Kidney tubule cell (primary cell): ENCODE measurements around the gene MAVS.
A peak's percentile ranks its signal among the peaks of the same experiment; 100 is the strongest.
"Not testable (repeated sequence)": the region's sequence is repeated elsewhere in the genome, so short reads cannot be mapped to it uniquely, and the experiment has no call there.

Source experiments
- DNase-seq: peaks from one replicate; pipeline ENCODE4 v3.0.0-alpha.2; 2018; ENCODE audit warnings: low spot score

The MAVS gene

DNA sequence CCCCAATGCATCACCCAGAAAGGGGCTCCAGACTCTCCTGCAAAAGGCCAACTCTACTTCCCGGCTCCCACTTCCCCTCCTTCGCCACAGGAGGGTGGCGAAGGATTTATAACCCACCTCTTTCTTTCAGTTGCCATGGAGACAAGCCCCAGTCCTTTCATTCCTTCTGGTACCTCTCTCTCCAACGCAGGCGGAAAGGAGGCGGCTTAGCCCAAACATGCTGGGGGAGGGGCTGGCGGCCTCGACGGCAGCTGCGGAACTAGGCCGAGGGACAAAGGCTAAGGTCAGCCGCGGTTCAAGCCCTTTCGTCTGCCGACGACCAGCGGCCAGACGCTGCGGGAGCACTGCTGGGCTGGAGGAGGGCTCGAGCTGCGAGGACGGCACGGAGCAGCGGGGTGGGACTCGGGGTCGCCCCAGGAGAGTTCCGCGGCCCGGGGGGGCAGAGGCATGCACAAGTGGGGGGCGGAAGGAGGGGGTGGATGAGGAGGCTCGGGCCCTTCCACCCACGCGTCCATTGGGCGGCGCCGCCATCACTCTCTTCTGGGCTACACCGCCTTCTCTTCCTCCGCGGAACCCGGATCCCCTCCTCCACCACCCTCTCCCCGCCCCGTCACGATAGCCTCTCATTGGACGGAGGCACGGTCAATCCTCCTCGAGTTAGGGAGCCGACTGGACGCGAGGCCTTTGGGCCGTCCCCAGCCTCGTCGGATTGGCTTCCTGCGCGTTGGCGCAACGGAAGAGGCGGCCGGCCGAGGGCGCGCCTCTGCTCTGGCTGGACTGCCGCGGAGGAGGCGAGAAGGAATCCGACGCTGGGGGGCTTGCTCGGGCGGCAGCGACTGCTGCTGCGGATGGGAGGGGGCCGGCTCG, 42.2 kb downstream of the MAVS start, which contains the start of gene PANK2:
PANK2 (plus strand) TSS at position 766 of the 867 bp plus-strand sequence.
- peak; percentile 99 for DNase-seq

DNA sequence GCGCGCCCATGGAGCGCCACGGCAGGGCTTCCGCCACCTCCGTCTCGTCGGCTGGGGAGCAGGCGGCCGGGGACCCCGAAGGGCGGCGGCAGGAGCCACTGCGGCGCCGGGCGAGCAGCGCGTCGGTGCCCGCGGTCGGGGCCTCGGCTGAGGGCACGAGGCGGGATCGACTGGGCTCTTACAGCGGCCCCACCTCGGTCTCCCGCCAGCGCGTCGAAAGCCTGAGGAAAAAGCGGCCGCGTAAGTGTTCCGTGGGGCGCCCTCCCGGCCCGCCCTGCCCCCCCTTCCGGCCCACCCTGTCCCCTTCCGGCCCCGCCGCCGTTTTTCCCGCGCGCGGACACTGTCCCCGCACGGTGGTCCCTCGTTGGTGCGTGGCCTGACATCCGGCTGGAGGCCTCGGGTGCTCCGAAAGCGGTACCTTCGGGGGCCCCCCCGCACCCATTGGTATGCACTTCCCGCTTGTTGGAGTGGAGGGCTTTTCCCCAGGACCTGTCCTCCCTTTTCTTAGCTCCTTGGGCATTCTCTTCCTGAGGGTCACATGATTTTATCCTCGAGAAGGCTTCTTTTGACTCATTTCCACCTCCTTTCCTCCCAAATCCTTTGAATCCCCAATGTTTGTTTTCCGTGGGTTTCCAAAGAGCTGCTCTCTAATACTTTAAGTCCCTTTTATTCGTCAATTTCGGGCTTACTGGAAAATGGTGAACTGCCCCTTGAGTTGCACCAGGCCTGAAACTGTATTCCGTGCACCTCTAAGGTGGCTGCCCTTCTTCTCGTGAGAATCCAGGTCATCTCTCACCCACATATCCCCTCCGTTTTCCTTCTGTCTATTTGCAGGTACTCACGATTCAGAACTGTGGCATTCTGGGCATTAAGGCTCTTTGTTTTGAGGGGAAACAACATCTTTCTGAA, 43.1 kb downstream of the MAVS start:
- DNase-seq, result peak; percentile 38

DNA sequence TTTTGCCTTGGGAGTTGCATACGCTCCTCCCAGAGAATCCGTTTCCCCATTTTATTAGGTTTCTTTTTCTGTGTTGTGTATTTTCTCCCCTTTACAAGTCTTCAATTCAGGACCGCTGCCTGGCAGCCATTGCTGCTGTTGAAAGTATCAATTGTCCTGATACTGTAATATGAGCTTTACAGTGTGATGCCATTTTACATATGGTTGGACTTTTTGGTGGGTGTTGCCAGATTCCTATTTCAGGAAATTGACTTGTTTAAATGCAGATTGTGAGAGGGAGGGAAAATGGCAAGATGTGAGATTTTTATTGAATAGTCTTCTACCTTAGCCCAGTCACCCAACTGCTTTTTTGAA, 43.7 kb downstream of the MAVS start:
- peak; percentile 19 for DNase-seq

DNA sequence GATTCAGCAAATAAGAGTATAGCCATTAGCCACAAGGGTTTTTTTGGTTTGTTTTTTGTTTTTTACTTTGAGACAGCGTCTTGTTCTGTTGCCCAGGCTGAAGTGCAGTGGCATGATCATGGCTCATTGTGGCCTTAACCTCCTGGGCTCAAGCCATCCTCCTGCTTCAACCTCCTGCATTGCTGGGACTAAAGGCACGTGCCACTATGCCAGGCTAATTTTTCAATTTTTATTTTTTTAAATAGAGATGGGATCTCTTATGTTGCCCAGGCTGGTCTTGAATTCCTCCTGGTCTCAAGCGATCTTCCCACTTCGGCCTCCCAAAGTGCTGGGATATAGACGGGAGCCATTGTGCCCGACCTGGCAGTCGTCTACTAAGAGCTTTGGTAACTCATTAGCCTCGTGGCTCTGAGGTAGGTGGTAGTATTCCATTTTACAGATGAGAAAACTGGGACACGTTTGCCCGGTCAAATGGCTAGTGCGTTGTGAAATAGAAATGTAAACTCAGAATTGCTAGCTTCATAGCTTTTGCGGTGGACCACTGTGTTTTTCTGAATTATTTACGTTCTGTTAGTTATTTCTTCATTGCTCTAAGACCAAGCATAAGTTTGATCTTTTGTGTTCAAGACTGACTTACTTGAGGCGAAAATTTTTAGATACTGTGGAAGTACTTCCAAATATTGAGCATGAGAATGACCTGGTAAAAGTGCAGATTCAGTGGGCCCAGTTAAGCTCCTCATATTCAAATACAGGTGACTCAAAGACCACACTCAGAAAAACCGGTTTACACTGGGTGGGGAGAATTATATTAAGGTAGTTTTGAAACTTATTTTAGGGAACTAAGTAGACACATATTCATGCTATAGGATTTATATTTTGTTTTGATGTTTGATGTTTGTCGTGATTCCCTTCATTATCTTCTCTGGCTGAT, 44.6 kb downstream of the MAVS start:
- DNase-seq, result no peak

DNA sequence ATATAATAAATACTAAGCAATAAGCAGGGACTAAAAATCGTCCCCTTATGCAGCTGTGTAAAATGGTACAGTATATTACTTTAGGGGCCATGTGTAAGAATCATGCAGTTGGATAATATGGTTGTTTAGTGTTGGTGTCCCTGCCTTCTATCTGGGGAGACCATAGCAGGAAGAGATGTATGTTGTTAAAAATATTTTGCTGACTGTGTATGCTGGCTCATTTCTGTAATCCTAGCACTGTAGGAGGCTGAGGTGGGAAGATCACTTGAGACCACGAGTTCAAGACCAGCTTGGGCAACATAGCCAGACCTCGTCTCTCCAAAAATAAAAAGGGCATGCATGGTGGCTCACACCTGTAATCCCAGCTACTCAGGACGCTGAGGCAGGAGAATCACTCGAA, 48.2 kb downstream of the MAVS start:
- DNase-seq, result no peak

DNA sequence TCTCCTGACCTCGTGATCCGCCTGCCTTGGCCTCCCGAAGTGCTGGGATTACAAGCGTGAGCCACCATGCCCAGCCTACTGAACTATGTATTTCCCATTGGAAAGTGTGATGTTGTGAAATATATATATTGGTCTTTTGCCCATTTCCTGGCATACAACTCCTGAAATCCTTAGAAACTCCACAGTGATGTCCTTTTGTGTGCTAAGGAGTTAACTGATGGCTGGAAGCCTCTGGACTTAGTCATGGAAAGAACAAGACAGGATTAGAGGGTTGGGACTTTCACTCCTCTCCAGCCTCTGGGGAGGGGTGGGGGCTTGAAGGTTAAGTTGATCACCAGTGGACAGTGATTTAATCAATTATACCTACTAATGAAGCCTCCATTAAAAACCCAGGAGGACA, 49.7 kb downstream of the MAVS start:
- DNase-seq, result no peak

DNA sequence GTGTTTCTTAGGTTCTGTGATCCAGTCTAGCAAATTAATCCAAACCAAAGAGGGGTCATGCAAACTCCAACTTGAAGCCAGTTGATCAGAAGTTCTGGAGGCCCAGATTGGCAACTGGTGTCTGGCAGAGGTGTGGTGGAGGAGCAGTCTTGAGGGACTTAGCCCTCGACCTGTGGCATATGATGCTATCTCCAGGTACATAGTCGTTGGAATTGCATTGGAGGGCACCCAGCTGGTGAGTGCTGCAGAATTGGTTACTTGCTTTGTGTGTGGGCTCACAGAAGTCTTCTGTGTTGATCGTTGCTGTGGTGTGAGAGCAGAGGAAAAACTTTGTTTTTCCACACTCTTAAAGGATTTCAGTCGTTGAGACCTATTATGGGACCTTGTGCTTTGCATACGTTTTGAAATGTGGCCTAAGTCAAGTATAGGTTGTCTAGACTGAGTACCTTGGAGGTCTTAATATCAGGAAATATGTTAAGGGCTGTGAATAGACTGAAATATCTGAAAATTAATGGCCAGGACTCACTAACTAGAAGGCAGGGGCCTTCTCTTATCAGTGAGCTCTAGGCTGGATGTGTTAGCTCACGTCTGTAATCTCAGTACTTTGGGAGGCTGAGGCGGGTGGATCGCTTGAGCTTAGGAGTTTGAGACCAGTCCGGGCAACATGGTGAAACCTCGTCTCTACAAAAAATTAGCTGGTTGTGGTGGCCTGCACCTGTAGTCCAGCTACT, 50.4 kb downstream of the MAVS start:
- no peak for DNase-seq

DNA sequence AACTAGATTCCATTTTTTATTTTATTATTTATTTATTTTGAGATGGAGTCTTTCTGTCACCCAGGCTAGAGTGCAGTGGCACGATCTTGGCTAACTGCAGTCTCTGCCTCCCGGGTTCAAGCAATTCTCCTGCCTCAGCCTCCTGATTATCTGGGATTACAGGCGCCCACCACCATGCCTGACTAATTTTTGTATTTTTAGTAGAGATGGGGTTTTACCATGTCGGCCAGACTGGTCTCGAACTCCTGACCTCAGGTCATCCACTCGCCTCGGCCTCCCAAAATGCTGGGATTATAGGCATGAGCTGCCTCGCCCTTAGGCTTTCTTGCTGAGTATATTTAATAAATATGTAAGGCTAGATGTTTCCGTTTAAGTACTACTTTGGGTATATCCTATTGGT, 51.5 kb downstream of the MAVS start:
- not testable (repeated sequence) for DNase-seq

DNA sequence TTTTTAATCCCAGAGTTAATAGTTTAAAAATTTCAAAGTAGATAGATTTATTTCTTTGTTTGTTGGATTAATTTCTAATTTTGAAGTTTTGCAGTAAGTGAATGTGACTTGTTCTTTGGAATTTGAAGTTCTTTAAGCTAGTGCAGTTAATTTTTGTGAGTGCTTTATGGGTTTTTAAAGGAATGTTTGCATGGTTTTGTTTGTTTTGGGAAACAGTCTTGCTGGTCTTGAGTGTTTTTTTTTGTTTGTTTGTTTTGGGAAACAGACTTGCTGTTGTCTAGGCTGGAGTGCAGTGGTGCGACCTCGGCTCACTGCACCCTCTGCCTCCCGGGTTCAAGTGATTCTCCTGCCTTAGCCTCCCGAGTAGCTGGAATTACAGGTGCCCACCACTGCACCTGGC, 52.0 kb downstream of the MAVS start:
- no peak for DNase-seq

DNA sequence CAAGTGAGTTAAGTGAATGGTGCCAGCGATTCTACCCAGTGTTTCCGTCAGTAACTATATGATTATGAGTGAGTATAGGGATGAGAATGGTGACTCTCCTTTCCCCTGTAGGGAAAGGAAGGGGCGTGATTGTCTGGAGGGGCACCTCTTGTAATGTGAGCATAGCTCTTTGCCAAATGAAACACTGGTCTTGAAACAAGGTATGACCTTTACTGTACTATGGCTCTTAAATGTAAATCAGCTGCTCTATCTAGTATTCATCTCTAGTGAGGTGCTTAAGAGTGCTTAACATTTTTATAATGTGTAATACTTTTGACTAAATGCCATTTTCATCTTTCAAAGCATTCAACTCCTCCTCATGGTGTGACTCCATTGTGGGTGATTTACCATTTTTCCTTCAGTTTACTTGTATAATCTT, 53.6 kb downstream of the MAVS start:
- no peak for DNase-seq

DNA sequence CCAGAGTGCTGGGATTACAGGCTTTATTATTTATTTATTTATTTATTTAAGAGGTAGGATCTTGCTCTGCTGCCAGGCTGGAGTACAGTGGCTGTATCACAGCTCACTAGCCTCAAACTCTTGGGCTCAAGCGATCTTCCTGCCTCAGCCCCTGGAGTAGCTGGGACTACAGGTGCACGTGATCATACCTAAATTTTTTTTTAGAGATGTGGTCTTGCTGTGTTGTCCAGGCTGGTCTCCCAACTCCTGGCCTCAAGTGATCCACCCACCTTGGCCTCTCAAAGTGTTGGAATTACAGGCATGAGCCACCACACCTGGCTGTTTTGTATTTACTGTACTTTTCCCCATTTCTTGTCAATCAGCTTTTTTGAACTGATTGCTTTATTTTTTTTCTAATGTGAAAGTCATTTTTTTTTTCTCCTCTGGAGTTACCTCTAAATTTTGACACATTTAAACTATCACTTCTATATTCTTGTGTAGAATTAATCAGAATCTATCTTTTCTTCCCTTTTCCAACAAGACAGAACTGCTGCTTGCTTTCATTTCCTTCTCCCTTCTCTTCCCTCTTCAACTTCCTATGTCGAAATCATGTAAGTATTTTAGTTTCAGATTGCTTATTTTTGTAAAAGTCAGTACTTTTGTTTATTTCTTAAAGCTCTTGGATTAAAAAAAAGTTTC, 54.5 kb downstream of the MAVS start:
- no peak for DNase-seq

DNA sequence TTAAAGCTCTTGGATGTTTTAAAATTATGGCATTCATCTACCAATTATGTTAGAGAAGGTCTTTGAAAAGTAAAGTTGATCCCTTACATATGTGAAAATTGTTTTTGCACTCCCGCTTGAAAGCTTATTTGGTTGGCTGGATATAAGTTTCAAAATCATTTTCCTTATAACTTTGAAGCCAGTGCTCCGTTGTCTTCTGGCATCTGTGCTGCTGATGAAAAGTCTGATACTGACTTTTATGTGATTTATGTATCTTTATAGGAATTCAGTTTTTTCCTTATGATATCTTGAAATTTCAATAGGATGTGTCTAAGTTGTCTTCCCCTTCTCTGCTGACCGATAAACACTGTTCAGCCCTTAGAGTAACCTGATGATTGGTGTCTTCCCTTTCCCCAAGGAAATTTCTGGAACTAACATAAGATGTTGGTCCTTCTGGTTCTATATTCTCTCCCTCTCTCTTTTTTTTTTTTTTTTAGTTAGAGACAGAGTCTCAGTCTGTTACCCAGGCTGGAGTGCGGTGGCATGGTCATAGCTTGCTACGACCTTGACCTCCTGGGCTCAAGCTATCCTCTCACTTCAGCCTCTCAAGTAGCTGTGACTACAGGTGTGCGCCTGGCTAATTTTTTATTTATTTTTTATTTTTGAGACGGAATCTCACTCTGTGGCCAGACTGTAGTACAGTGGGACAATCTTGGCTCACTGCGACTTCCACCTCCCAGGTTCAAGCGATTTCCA, 55.2 kb downstream of the MAVS start:
- no peak for DNase-seq

DNA sequence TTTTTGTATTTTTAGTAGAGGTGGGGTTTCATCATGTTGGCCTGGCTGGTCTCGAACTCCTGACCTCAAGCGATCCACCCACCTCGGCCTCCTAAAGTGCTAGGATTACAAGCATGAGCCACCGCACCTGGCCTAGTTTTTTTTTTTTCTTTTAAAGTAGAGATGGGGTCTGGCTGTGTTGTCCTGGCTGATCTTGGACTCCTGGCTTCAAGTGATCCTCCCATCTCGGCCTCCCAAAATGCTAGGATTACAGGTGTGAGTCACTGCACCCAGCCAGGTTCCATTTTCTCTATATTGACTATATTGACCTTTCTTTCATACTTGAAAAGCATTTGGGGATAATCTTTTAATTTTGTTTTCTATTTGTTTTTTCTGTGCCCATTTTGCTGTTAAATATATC, 55.8 kb downstream of the MAVS start:
- no peak for DNase-seq

DNA sequence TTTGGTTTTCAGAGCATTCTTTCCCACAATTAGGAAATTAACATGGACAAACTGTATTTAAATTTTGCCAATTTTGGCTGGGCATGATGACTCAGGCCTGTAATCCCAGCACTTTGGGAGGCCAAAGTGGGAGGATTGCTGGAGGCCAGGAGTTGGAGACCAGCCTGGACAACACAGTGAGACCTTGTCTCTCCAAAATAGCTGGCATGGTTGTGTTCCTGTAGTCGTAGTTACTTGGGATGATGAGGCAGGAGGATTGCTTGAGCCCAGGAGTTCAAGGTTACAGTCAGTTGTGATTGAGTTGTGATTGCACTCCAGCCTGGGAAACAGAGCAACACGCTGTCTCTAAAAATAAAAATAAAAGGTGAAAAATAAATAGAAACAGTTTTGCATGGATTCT, 57.6 kb downstream of the MAVS start:
- no peak for DNase-seq

DNA sequence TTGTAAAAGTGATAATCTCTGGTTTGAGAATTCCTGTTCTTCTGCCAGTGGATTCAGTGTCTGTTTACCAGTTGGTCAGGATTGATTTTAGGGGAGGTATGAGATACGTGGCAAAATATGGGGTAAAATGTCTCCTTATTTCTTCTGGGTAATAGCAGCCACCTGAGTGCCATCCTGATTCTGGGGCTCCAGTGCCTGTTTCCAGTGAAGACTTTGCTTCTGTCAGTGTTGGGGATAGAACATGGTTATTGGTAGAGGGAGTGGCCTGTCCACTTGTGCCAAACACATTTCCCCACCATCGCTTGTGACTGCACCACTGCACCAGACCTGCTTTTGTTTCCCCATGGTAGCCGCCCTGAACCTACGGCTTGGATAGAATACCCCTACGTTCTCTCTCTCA, 58.2 kb downstream of the MAVS start:
- no peak for DNase-seq

DNA sequence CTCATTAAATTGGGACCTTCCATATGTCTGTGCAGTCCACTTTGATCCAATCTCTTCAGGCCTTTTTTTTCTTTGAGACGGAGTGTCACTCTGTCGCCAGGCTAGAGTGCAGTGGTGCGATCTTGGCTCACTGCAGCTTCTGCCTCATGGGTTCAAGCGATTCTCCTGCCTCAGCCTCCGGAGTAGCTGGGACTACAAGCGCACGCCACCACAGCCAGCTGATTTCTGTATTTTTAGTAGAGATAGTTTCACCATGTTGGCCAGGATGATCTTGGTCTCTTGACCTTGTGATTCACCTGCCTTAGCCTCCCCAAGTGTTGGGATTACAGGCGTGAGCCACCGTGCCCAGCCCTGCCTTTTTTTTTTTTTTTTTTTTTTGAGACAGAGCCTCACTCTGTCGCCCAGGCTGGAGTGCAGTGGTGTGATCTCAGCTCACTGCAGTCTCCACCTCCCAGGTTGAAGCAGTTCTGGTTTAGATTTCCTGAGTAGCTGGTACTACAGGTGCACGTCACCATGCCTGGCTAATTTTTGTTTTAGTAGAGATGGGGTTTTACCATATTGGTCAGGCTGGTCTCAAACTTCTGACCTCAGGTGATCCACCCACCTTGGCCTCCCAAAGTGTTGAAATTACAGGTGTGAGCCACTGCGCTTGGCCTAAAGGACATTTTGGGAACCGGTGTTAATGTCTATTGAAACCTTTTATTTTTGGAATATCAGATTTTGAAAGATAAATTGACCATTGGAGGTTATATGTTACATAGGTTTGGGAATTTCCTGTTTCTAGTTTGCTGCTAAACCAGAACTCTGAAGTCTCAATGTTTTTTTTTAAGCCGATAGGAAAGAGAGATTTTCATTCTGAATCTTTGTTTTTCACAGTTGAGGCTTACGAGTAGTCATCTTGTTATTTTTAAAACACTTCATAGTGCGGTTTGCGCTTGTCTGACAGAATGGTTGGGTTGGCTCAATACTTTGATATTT, 60.4 kb downstream of the MAVS start:
- not testable (repeated sequence) for DNase-seq

DNA sequence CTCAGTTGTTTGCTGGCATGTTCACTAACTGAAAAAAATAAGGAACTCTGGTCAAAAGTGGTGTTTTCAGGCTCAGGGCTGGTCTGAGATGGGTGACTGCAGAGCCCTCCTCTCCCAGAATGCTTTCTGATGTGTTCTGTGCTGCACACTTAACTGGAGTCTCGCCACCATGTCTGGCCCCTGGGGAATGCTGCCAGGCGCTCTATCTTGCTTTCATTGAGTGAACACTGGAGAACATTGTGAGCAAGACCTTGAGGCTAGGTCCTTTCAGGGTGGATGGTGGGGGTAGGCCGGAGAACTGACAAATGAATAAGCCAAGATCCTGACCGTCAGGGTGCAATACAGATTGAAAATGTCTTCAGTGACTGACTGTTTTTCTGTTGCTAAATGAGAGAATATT, 62.0 kb downstream of the MAVS start:
- no peak for DNase-seq

DNA sequence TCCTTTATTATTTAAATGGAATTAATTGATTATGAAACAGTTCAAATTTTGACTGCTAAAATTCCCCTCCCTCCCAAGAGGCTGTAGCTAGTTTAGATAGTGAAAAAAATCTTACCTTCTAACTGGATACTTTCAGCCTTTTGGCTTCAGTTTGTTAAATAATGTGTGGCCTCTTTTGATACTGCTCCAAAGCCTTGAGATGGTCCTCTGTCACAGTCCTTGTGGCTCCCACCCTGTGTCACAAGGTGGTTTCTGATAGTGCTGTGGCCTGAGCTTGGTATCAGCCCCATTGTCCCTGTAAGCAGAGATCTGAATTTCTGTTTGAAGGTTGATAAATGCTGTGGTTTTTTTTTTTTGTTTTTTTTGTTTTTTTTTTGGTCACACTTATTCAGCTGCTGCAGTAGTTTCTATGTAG, 63.3 kb downstream of the MAVS start:
- DNase-seq, result no peak

DNA sequence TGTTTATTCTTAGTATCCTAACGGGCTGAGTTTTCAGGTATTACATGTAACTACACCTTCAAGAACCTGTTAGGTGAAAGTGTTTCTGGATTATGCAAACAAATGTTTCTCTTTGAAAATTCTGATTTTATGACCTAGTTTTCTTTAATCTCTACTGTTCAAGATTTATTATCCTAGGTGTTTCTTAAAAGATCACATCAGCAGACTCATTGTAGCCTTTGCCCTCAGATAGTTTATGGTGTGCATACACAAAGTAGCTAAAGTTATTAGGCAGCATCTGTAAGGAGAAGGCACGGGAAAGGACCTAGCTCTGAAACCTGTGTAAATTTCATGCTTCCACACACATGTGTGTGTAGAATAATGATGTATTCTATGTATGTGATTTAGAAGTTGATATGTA, 64.2 kb downstream of the MAVS start:
- DNase-seq, result no peak
